Osteocyte (in vitro differentiated cells): ENCODE results near the gene ADAMTSL1. TPM values are rescaled to one million over a fixed set of nuclear protein-coding genes. Genes with fewer than 3 reads are reported as not detected.

Experiments
- DNase-seq: peaks from one replicate; pipeline ENCODE4 v3.0.0; 2021; ENCODE audit warnings: mixed read lengths; ENCODE audit not compliant: unreplicated experiment; ENCODE audit errors: extremely low spot score
- H3K27ac Mint-ChIP-seq: one replicate; pipeline ENCODE4 v1.8.0; 2021; ENCODE audit warnings: mild to moderate bottlenecking, mixed read lengths; ENCODE audit not compliant: unreplicated experiment
- H3K27me3 Mint-ChIP-seq: one replicate; pipeline ENCODE4 v1.8.0; 2021; ENCODE audit warnings: mixed read lengths; ENCODE audit not compliant: unreplicated experiment
- H3K36me3 Mint-ChIP-seq: one replicate; pipeline ENCODE4 v1.8.0; 2021; ENCODE audit warnings: mixed read lengths; ENCODE audit not compliant: unreplicated experiment
- H3K4me1 Mint-ChIP-seq: one replicate; pipeline ENCODE4 v1.8.0; 2021; ENCODE audit warnings: mixed read lengths; ENCODE audit not compliant: unreplicated experiment
- H3K4me3 Mint-ChIP-seq: one replicate; pipeline ENCODE4 v1.8.0; 2021; ENCODE audit warnings: mild to moderate bottlenecking, moderate library complexity, mixed read lengths; ENCODE audit not compliant: unreplicated experiment
- H3K9me3 Mint-ChIP-seq: one replicate; pipeline ENCODE4 v1.8.0; 2021; ENCODE audit warnings: mixed read lengths; ENCODE audit not compliant: unreplicated experiment
- total RNA-seq: library from RNA; stranded (reverse); gene quantifications from 2 replicates; pipeline ENCODE4 v1.2.1, GENCODE V29; 2021
- TF ChIP-seq, protein P1 (sequence below): fragments of 200-600 bp; sonication (generic); IDR thresholded peaks from 2 replicates; pipeline ENCODE4 v1.5.0; 2021; ENCODE audit warnings: antibody characterized with exemption, mild to moderate bottlenecking, moderate library complexity

ADAMTSL1 gene
- total RNA-seq, 1 donor from 2014 or later, result 1.5 TPM

DNA sequence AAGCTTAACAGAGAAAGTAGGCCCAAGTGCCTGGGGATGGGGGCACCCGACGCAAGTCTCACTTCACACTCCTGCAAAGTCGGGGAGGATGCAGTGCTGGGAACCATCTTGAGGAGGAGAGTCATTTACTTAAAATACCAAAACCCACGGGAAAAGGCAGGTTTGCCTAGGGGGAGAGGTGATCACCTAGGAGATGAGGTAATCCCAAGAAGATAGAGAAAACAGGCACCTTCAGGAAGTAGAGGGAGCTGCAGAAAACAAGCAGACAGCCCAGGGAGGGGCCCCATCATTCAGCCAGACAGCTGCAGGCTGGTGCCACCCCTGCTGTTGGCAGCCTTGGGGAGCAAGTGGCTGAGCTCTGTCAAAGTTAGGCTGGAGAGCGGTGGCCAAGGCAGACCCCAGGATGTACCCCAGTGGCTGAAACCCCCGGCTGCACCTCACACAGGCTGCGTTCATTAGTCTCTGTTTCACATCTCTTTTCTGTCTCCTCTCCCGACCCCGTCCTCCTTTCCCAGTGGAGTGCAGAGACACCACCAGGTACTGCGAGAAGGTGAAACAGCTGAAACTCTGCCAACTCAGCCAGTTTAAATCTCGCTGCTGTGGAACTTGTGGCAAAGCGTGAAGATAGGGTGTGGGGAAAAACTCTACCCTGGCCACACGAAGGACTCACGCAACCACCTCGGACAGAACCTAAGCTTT lies 434.1 kb downstream of the ADAMTSL1 start:
- peak; percentile 68 for DNase-seq
- no peak overlapping the region for H3K27ac Mint-ChIP-seq
- no peaks in the 10 kb centered on the region for H3K27me3 Mint-ChIP-seq
- H3K4me3 Mint-ChIP-seq, result no peak overlapping the region
- no peaks in the 10 kb centered on the region for H3K9me3 Mint-ChIP-seq
- peaks cover 26% of the 10 kb centered on the region for H3K4me1 Mint-ChIP-seq
- TF ChIP-seq, protein P1, sequence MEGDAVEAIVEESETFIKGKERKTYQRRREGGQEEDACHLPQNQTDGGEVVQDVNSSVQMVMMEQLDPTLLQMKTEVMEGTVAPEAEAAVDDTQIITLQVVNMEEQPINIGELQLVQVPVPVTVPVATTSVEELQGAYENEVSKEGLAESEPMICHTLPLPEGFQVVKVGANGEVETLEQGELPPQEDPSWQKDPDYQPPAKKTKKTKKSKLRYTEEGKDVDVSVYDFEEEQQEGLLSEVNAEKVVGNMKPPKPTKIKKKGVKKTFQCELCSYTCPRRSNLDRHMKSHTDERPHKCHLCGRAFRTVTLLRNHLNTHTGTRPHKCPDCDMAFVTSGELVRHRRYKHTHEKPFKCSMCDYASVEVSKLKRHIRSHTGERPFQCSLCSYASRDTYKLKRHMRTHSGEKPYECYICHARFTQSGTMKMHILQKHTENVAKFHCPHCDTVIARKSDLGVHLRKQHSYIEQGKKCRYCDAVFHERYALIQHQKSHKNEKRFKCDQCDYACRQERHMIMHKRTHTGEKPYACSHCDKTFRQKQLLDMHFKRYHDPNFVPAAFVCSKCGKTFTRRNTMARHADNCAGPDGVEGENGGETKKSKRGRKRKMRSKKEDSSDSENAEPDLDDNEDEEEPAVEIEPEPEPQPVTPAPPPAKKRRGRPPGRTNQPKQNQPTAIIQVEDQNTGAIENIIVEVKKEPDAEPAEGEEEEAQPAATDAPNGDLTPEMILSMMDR, result no peak
- no peaks in the 10 kb centered on the region for H3K36me3 Mint-ChIP-seq

DNA sequence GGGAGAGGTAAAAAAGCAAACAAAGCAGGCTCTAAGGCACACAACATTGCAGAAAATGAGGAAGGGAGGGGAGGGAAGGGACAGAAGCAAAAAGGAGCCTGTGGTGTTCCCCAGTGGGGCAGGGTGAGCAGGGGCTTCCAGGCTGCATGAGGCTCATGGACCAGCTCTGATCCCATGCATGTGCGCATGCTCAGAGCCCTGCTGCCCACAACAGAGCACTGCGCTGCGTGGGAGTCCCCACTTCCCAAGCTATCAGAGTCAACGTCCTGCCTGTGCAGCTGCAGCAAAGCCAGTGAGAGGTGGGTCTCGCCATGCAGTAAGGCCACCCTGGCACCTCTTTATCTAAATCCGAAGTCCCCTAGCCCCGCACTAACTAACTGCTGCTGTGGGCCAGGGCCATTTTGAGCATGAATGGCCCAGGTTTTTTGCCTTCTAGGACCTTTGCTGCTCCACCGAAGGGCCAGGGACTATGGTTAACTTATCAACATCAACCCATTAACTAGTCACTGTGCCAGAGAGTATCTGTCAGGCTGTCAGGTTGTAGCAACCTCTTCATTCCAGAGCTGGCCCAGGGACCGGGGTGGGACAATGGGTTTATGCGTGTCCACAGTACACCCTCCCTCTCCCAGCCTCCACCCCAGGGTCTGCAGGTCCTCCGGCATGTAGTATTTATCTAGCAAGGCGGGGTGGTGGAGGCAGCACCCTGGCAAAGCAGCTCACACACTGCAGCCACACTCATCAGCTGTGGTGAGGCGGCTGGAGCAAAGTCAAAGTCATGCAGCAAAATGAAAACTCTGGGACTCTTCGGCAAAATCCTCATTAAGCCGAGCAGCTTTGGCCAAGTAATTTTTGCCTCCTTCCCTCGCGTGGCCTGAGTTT lies 435.4 kb downstream of the ADAMTSL1 start:
- Mint-ChIP-seq H3K4me3 (no peak overlapping the region), H3K4me1 (peaks cover 26% of the 10 kb centered on the region), H3K9me3 (no peaks in the 10 kb centered on the region), H3K36me3 (no peaks in the 10 kb centered on the region), H3K27ac (no peak overlapping the region), H3K27me3 (no peaks in the 10 kb centered on the region)
- TF ChIP-seq, protein P1, result no peak
- peak; percentile 68 for DNase-seq

DNA sequence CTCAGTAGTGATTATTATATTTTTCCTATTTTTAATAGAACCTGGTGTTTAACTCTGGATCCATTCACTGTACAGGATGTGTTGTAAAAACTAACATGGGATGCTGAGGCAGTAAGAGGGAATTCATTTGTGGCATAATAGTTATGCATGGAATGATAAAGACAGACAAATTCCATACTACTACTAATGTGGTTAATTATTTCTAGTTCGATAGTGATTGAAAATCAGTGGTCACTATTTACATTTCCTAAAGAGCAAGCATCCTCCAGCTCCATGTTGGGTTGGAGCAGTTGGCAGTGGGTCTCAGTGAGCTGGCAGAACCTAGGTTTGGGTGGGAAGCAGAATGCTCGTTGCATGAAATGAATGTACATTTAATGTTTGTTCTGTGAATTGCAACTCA lies 436.5 kb downstream of the ADAMTSL1 start:
- H3K9me3 Mint-ChIP-seq, result no peaks in the 10 kb centered on the region
- H3K4me3 Mint-ChIP-seq, result no peak overlapping the region
- no peaks in the 10 kb centered on the region for H3K27me3 Mint-ChIP-seq

DNA sequence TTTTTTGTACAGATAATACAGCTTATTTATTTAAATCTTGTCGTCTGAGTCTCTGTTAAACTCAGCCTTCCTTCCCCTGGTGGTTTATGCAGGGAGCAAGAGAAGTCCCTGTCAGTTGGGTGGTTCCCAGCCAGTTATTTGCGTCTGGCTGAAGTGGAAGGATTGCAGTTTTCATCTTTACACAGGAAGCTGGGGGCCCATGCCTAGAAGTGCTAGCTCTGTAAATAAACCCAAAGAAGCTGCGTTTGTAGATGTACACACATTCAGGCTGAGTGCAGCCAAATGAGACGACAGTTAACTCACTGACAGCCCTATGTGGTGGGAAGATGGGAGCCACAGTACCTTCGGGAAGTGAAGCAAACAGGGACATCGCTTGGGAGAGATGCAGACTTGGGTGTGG lies 437.0 kb downstream of the ADAMTSL1 start:
- H3K4me3 Mint-ChIP-seq, result no peak overlapping the region
- H3K27ac Mint-ChIP-seq, result no peak overlapping the region
- no peaks in the 10 kb centered on the region for H3K36me3 Mint-ChIP-seq
- H3K4me1 Mint-ChIP-seq, result peaks cover 16% of the 10 kb centered on the region
- no peaks in the 10 kb centered on the region for H3K27me3 Mint-ChIP-seq
- TF ChIP-seq, protein P1, result no peak
- H3K9me3 Mint-ChIP-seq, result no peaks in the 10 kb centered on the region
- DNase-seq, result peak; percentile 38

More for the DNA sequence above, 436.5 kb downstream of the ADAMTSL1 start:
- DNase-seq, result peak; percentile 25
- Mint-ChIP-seq H3K27ac (no peak overlapping the region), H3K36me3 (no peaks in the 10 kb centered on the region), H3K4me1 (peaks cover 21% of the 10 kb centered on the region)
- TF ChIP-seq, protein P1, result no peak
